Astrocyte (in vitro differentiated cells and primary cell): ENCODE measurements around the gene NPM3. TPM values are rescaled to one million over a fixed set of nuclear protein-coding genes. Genes with fewer than 3 reads are reported as not detected.
A peak's percentile ranks its signal among the peaks of the same experiment; 100 is the strongest.

Experiments
- DNase-seq: peaks from one replicate; pipeline ENCODE4 v3.0.0-alpha.2; 2010; ENCODE audit warnings: low read depth
- FAIRE-seq: peaks from 2 replicates; lab custom pipeline; 2011; peaks lifted over from hg19 to GRCh38; lab: Jason Lieb, UNC
- H2AFZ ChIP-seq: 2 replicates; pipeline ENCODE4 v1.6.0; 2012; ENCODE audit warnings: low read depth, low read length, inconsistent platforms
- H3K27ac ChIP-seq: 2 replicates; pipeline ENCODE4 v1.5.1; 2011; ENCODE audit warnings: low read depth, low read length, inconsistent platforms
- H3K27me3 ChIP-seq: 2 replicates; pipeline ENCODE4 v1.6.0; 2011; ENCODE audit warnings: low read length, inconsistent platforms; ENCODE audit not compliant: insufficient read depth
- H3K36me3 ChIP-seq: 2 replicates; pipeline ENCODE4 v1.5.1; 2011; ENCODE audit warnings: low read length, inconsistent platforms; ENCODE audit not compliant: insufficient read depth
- H3K4me1 ChIP-seq: 2 replicates; pipeline ENCODE4 v1.5.1; 2011; ENCODE audit warnings: low read length, inconsistent platforms; ENCODE audit not compliant: insufficient read depth
- H3K4me2 ChIP-seq: 2 replicates; pipeline ENCODE4 v1.6.0; 2012; ENCODE audit warnings: low read length, inconsistent platforms
- H3K4me3 ChIP-seq: 2 replicates; pipeline ENCODE4 v1.5.1; 2011; ENCODE audit warnings: low read depth, mild to moderate bottlenecking, low read length, inconsistent platforms; ENCODE audit not compliant: insufficient read depth
- H3K79me2 ChIP-seq: 2 replicates; pipeline ENCODE4 v1.6.0; 2012; ENCODE audit warnings: mild to moderate bottlenecking, low read length, inconsistent platforms; ENCODE audit not compliant: insufficient read depth
- H3K9ac ChIP-seq: 2 replicates; pipeline ENCODE4 v1.6.0; 2012; ENCODE audit warnings: mild to moderate bottlenecking, low read length, inconsistent platforms
- H3K9me3 ChIP-seq: 2 replicates; pipeline ENCODE4 v1.5.1; 2012; ENCODE audit warnings: low read depth, mild to moderate bottlenecking, low read length, inconsistent platforms; ENCODE audit not compliant: insufficient read depth
- H4K20me1 ChIP-seq: 2 replicates; pipeline ENCODE4 v1.6.0; 2012; ENCODE audit warnings: low read length, inconsistent platforms; ENCODE audit not compliant: insufficient read depth
- H3K27ac Mint-ChIP-seq: one replicate; pipeline ENCODE4 v1.8.0; 2021; ENCODE audit warnings: mild to moderate bottlenecking, mixed read lengths; ENCODE audit not compliant: unreplicated experiment
- H3K27me3 Mint-ChIP-seq: one replicate; pipeline ENCODE4 v1.8.0; 2021; ENCODE audit warnings: low read depth, mixed read lengths; ENCODE audit not compliant: unreplicated experiment
- H3K36me3 Mint-ChIP-seq: one replicate; pipeline ENCODE4 v1.8.0; 2021; ENCODE audit warnings: low read depth, mixed read lengths; ENCODE audit not compliant: unreplicated experiment
- H3K4me1 Mint-ChIP-seq: one replicate; pipeline ENCODE4 v1.8.0; 2021; ENCODE audit warnings: low read depth, mixed read lengths; ENCODE audit not compliant: unreplicated experiment
- H3K4me3 Mint-ChIP-seq: one replicate; pipeline ENCODE4 v1.8.0; 2021; ENCODE audit warnings: mild to moderate bottlenecking, moderate library complexity, mixed read lengths; ENCODE audit not compliant: unreplicated experiment
- H3K9me3 Mint-ChIP-seq: one replicate; pipeline ENCODE4 v1.8.0; 2021; ENCODE audit warnings: mild to moderate bottlenecking, mixed read lengths; ENCODE audit not compliant: unreplicated experiment
- CTCF ChIP-seq: IDR thresholded peaks from 2 replicates; pipeline ENCODE4 v1.5.1; 2011; ENCODE audit warnings: low read depth, mild to moderate bottlenecking, inconsistent platforms, low read length, moderate library complexity; ENCODE audit not compliant: insufficient read depth
- EZH2 ChIP-seq: IDR thresholded peaks from 2 replicates; pipeline ENCODE4 v1.6.1; 2012; ENCODE audit warnings: mild to moderate bottlenecking, low read length, inconsistent platforms; ENCODE audit not compliant: insufficient read depth
- total RNA-seq: library from RNA; stranded (reverse); gene quantifications from 2 replicates; pipeline ENCODE4 v1.2.1, GENCODE V29; 2021

NPM3 gene
- total RNA-seq, 1 donor from 2014 or later = 40.7 TPM

- Mint-ChIP-seq H3K27ac (no peak overlapping the region), H3K36me3 (peaks cover 11% of the 10 kb centered on the region), H3K4me1 (no peaks in the 10 kb centered on the region), H3K9me3 (peaks cover 5% of the 10 kb centered on the region), H3K27me3 (peaks cover 71% of the 10 kb centered on the region), H3K4me3 (peak overlapping the region; percentile 2)
- no peaks in the 10 kb centered on the region for H3K9me3 ChIP-seq
- TF ChIP-seq EZH2 = no peak
- TF ChIP-seq CTCF = no peak
- H3K36me3 ChIP-seq = no peaks in the 10 kb centered on the region
- no peaks in the 10 kb centered on the region for H3K79me2 ChIP-seq
- no peak overlapping the region for H3K9ac ChIP-seq
- H3K27ac ChIP-seq = no peak overlapping the region
- no peaks in the 10 kb centered on the region for H3K4me1 ChIP-seq
- H3K27me3 ChIP-seq = peaks cover 19% of the 10 kb centered on the region
- no peak overlapping the region for H3K4me2 ChIP-seq
- FAIRE-seq (no peak), DNase-seq (no peak)
- H3K4me3 ChIP-seq = no peak overlapping the region
- H2AFZ ChIP-seq = no peak overlapping the region
- H4K20me1 ChIP-seq = no peaks in the 10 kb centered on the region
Observed at GRCh38 chr10:101766306-101766705, 16.9 kb downstream of the NPM3 start.

GRCh38 chr10:101763141-101763846, 20.0 kb downstream of the NPM3 start:
- peaks cover 7% of the 10 kb centered on the region for H3K36me3 Mint-ChIP-seq
- Histone ChIP-seq H2AFZ (no peak overlapping the region), H3K36me3 (no peaks in the 10 kb centered on the region), H3K4me3 (no peak overlapping the region), H3K4me1 (no peaks in the 10 kb centered on the region), H3K4me2 (no peak overlapping the region), H3K27ac (no peak overlapping the region), H3K27me3 (peaks cover 27% of the 10 kb centered on the region), H3K79me2 (no peaks in the 10 kb centered on the region), H3K9me3 (no peaks in the 10 kb centered on the region), H4K20me1 (no peaks in the 10 kb centered on the region), H3K9ac (no peak overlapping the region)
- TF ChIP-seq CTCF = no peak
- H3K9me3 Mint-ChIP-seq = peaks cover 2% of the 10 kb centered on the region
- DNase-seq (no peak), FAIRE-seq (no peak)
- H3K27ac Mint-ChIP-seq = no peak overlapping the region
- H3K27me3 Mint-ChIP-seq = peaks cover 71% of the 10 kb centered on the region
- no peaks in the 10 kb centered on the region for H3K4me1 Mint-ChIP-seq
- no peak overlapping the region for H3K4me3 Mint-ChIP-seq

- peaks cover 30% of the 10 kb centered on the region for H3K27me3 ChIP-seq
- Mint-ChIP-seq H3K27ac (no peak overlapping the region), H3K9me3 (peaks cover 2% of the 10 kb centered on the region)
Observed at GRCh38 chr10:101762736-101763135, 20.5 kb downstream of the NPM3 start.

More at GRCh38 chr10:101762736-101763135, 20.5 kb downstream of the NPM3 start:
- H3K4me1 Mint-ChIP-seq = no peaks in the 10 kb centered on the region
- TF ChIP-seq EZH2 (no peak), CTCF (no peak)
- peaks cover 10% of the 10 kb centered on the region for H3K36me3 Mint-ChIP-seq
- Histone ChIP-seq H3K79me2 (no peaks in the 10 kb centered on the region), H3K36me3 (no peaks in the 10 kb centered on the region), H2AFZ (no peak overlapping the region), H3K27ac (no peak overlapping the region), H3K9me3 (no peaks in the 10 kb centered on the region), H3K4me3 (no peak overlapping the region), H4K20me1 (no peaks in the 10 kb centered on the region), H3K4me2 (no peak overlapping the region), H3K4me1 (no peaks in the 10 kb centered on the region), H3K9ac (no peak overlapping the region)
- no peak for DNase-seq
- H3K27me3 Mint-ChIP-seq = peaks cover 73% of the 10 kb centered on the region
- no peak for FAIRE-seq
- no peak overlapping the region for H3K4me3 Mint-ChIP-seq
